ENCODE measurements around the gene CCDC148.

CCDC148 gene

GRCh38 chr2:158432117-158432516 is 24.4 kb downstream of the CCDC148 start:
- DNase-seq (ENCODE audit: low spot score): no peak

- DNase-seq (ENCODE audit: low spot score): no peak
Measured at GRCh38 chr2:158414538-158414937, 42.0 kb downstream of the CCDC148 start.

- no peak for DNase-seq (ENCODE audit: low spot score)
Measured at GRCh38 chr2:158413581-158413980, 43.0 kb downstream of the CCDC148 start.

- no peak for DNase-seq (ENCODE audit: low spot score)
Measured at GRCh38 chr2:158412206-158412605, 44.3 kb downstream of the CCDC148 start.

GRCh38 chr2:158411748-158412147 is 44.8 kb downstream of the CCDC148 start:
- no peak for DNase-seq (ENCODE audit: low spot score)

- no peak for DNase-seq (ENCODE audit: low spot score)
Measured at GRCh38 chr2:158410132-158410531, 46.4 kb downstream of the CCDC148 start.

- no peak for DNase-seq (ENCODE audit: low spot score)
Measured at GRCh38 chr2:158407031-158407430, 49.5 kb downstream of the CCDC148 start.

GRCh38 chr2:158405341-158405740 is 51.2 kb downstream of the CCDC148 start:
- DNase-seq (ENCODE audit: low spot score): no peak

- DNase-seq (ENCODE audit: low spot score): no peak
Measured at GRCh38 chr2:158403237-158403636, 53.3 kb downstream of the CCDC148 start.

- no peak for DNase-seq (ENCODE audit: low spot score)
Measured at GRCh38 chr2:158402665-158403064, 53.9 kb downstream of the CCDC148 start.

- DNase-seq (ENCODE audit: low spot score): no peak
Measured at GRCh38 chr2:158395166-158395565, 61.4 kb downstream of the CCDC148 start.

- no peak for DNase-seq (ENCODE audit: low spot score)
Measured at GRCh38 chr2:158394453-158394852, 62.1 kb downstream of the CCDC148 start.

GRCh38 chr2:158393886-158394285 is 62.7 kb downstream of the CCDC148 start:
- DNase-seq (ENCODE audit: low spot score): no peak

- DNase-seq (ENCODE audit: low spot score): no peak
Measured at GRCh38 chr2:158392687-158393086, 63.9 kb downstream of the CCDC148 start.

GRCh38 chr2:158391876-158392275 is 64.7 kb downstream of the CCDC148 start:
- DNase-seq (ENCODE audit: low spot score): no peak

GRCh38 chr2:158391361-158391760 is 65.2 kb downstream of the CCDC148 start:
- no peak for DNase-seq (ENCODE audit: low spot score)

GRCh38 chr2:158388159-158388558 is 68.4 kb downstream of the CCDC148 start:
- no peak for DNase-seq (ENCODE audit: low spot score)

GRCh38 chr2:158385646-158386045 is 70.9 kb downstream of the CCDC148 start:
- DNase-seq (ENCODE audit: low spot score): no peak

- no peak for DNase-seq (ENCODE audit: low spot score)
Measured at GRCh38 chr2:158381978-158382377, 74.6 kb downstream of the CCDC148 start.

GRCh38 chr2:158381205-158381604 is 75.3 kb downstream of the CCDC148 start:
- no peak for DNase-seq (ENCODE audit: low spot score)

GRCh38 chr2:158380746-158381145 is 75.8 kb downstream of the CCDC148 start:
- DNase-seq (ENCODE audit: low spot score): no peak

GRCh38 chr2:158378926-158379325 is 77.6 kb downstream of the CCDC148 start:
- DNase-seq (ENCODE audit: low spot score): no peak

GRCh38 chr2:158366342-158366741 is 90.2 kb downstream of the CCDC148 start:
- DNase-seq (ENCODE audit: low spot score): no peak

GRCh38 chr2:158359846-158360245 is 96.7 kb downstream of the CCDC148 start:
- no peak for DNase-seq (ENCODE audit: low spot score)

- no peak for DNase-seq (ENCODE audit: low spot score)
Measured at GRCh38 chr2:158357699-158358098, 98.9 kb downstream of the CCDC148 start.

Data from CD4-positive, alpha-beta T cell treated with Interleukin-6 at 100 ng/mL for 8 hours (primary cell).